HG03520 (cell line): ENCODE data around the gene PRTFDC1.
A peak's percentile ranks its signal among the peaks of the same experiment; 100 is the strongest.
"Not testable (repeated sequence)": the region's sequence is repeated elsewhere in the genome, so short reads cannot be mapped to it uniquely, and the experiment has no call there.

Source experiments
- ATAC-seq: cut with Tn5 transposase; IDR thresholded peaks from one replicate; pipeline ENCODE4 v1.9.1; 2021; ENCODE audit warnings: mild to moderate bottlenecking, moderate library complexity; ENCODE audit not compliant: unreplicated experiment

Gene PRTFDC1

GRCh38 chr10:24952143-24952706 is at the start of gene PRTFDC1:
TSS of gene PRTFDC1 (minus strand) at chr10:24952606. CDS start at chr10:24952575, 31 bp downstream.
- peak; percentile 29 for ATAC-seq

GRCh38 chr10:24998044-24998443 is 45.6 kb upstream of the PRTFDC1 start:
- no peak for ATAC-seq

- no peak for ATAC-seq
These were observed 42.7 kb upstream of the PRTFDC1 start for GRCh38 chr10:24995072-24995471.

DNA sequence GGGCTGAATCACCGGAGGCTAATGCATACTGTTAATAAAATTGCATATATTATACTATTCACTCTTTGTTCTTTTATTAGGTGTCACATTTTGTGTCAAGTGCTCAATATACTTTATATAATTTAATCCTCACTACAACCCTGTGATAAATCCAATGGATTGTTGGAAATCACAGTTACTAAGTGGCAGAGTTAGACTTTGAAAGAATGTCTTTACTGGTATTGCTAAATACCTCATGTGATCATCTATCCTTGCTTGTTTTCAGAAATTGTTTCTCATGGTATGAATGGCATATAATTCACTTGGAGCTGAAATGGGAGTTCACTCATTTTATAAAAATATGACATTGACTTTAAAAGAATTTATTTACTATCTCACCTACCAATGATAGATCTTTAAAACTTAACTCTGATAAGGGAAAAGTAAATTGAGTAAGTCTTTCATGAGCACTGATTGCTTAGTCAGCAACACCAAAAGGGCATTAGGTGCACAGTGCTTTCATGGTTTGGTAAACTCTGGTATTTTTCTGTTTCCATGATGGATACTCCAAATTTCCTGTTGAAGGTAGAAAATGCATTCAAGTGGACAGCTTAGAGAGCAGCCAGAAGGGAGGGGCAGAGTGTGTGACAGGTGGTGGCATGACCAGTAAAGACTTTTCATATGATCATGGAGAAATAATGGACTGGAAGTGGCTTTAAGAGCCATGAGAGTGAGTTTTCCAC is 41.0 kb upstream of the PRTFDC1 start:
- no peak for ATAC-seq

GRCh38 chr10:24992512-24993133 is 40.2 kb upstream of the PRTFDC1 start:
- ATAC-seq, result no peak

- ATAC-seq, result no peak
These were observed 38.9 kb upstream of the PRTFDC1 start for GRCh38 chr10:24991298-24991697.

DNA sequence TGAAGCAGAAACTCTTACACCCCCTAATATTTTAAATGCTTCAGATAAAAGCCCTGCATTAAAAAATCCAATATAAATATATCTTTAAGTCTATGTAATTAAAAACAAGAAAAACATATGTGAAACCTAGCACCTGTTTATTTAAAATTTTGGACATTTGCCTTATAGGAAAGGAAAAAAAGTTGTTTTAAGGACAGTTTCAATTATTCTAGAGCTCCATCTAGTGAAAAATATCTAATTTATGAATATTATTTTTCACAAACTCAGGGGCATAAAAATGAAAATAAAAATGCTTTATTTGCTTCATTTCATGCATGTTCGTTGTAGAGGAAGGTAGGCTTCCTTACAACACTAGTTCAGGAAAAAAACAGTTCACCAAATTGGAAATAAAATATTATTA is 37.5 kb upstream of the PRTFDC1 start:
- no peak for ATAC-seq

- no peak for ATAC-seq
These were observed 36.6 kb upstream of the PRTFDC1 start for GRCh38 chr10:24988831-24989640.

DNA sequence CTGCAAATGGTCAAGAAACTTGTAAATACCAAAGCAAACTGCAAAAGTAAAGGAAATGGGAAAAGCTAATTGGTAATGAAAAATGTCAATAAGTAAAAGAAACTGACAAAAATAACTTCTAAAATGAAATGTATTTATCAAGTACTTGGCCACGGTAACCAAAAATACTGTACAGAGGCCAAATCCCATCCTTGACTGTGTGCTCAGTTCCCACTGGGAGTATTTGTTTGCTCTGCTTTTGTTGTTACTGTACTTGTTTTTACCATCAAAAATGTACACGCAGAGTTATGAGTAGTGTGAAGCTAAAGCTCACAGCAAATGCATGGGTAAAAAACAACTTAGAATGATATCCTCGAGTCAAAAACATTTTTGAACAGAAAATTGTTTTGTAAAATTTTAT is 32.5 kb upstream of the PRTFDC1 start:
- no peak for ATAC-seq

GRCh38 chr10:24983946-24984345 is 31.5 kb upstream of the PRTFDC1 start:
- no peak for ATAC-seq

DNA sequence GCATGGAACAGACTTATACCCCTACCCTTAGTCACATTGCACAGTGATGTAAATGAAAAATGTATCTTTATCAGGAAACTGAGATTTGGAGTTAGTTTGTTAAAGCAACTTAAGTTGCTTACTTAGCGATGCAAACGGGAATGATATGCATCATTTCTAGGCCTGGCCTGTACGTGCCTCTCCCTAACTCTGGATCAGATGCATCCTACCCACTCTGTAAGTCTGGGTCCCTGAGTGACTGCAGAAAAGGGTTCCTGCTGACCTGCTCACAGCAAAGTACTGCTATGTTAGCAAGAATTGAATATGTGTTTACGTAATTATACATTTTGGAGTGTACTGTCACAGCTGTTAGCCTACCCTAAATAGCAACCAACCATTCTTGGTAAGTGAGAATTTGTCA is 30.7 kb upstream of the PRTFDC1 start:
- ATAC-seq, result no peak

DNA sequence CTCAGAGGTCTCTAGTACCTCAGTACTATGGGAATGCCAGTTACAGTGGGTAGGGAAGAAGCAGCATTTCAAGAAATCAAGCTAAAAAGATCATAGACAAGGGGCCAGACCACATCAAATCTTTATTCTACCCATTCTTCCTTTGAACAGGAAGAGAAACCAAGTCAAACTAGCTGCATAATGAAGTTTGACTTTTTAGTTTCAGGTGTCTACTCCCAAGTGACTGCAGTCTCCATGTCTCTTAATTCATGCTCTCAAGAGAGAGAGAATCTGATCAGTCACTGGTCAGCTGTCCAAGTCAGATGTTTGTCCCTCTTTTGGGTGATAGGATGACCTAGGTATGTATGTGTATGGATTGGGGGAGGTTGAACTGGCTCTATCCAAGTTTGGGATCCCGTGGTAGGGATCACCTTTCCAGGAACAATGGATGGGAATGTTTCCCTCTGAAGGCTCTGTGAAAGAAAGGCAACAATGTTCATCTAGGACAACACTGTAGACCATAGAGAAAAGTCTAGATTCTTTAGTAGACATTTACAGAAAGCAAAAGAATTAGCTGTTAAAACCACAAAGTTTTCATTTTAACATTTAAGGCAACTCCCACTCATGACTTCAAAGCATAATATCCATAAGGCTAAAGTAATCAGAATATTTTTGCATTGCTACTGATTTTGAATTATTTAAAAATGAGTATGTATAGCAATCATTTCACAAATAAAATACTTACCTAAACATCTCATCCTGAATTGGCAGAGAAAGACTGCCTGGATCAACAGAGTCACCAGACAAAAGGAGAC is 30.1 kb upstream of the PRTFDC1 start:
- ATAC-seq, result no peak

DNA sequence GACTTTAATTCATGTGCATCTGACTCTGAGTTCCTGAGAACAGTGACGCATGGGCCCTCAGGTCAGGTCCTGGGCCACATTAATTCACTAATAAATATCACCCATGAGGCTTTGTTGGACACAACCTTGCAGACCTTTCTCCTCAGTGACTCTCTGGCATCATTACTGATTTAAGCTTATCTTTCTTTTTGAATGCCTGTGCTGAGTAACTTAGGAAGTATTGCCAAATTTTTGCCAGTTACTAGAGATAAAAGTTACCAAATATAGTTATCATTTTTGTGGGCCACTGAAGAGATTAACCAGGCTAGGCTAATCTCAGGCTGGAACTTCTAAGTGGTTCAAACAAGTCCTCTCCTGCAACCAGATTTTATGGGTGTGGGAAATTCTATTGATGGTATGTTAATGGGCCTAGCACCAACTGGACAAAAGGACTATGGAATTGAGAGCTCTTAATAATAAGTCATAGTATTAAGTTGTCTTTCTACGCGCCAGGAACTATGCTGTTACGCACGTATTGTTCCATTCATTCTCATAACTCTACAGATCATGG is 28.8 kb upstream of the PRTFDC1 start:
- no peak for ATAC-seq

GRCh38 chr10:24979685-24980084 is 27.3 kb upstream of the PRTFDC1 start:
- no peak for ATAC-seq

DNA sequence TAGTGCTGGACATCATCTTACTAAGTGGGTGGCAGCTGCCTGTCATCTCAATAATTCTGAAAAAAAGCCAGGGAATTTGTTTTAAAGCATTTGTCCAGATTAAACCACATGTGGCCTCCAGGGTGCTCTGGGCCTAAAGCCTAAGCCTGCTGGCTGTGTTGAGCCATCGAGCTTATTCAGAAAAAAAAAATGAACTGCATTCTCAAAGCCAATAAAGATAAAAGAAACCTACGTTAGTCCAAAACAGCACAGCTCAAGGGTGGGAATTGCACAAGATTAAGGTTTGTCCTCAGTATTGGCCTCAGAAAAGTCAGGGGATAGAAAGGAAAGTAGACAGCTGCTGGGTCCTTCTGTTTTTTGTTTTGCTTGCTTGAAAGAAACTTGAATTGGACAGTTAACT is 22.6 kb upstream of the PRTFDC1 start:
- no peak for ATAC-seq

GRCh38 chr10:24973163-24973562 is 20.8 kb upstream of the PRTFDC1 start:
- ATAC-seq, result no peak

DNA sequence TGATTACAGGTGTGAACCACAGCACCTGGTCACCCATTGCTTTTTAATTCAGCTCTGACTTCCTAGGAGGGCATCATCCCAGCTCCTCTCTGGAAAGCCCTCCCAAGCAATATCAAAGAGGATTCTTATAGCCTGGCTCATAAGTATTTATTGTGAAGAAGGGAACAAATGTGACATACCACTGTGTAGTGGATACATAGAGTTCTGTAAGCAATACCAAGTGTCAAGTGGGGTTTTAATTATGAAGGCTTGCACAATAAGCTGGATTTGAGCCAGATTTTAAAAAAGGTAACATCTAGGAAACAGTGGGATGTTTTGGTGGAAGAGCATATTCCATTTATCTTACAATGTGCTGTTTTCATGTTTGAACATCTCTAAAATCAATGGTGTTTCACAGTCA is 19.0 kb upstream of the PRTFDC1 start:
- no peak for ATAC-seq

- ATAC-seq, result no peak
These were observed 17.5 kb upstream of the PRTFDC1 start for GRCh38 chr10:24969841-24970281.

GRCh38 chr10:24968951-24969350 is 16.5 kb upstream of the PRTFDC1 start:
- ATAC-seq, result not testable (repeated sequence)

- no peak for ATAC-seq
These were observed 15.9 kb upstream of the PRTFDC1 start for GRCh38 chr10:24968349-24968748.
